ENCODE data around the gene PRKCH.

The PRKCH gene

DNA sequence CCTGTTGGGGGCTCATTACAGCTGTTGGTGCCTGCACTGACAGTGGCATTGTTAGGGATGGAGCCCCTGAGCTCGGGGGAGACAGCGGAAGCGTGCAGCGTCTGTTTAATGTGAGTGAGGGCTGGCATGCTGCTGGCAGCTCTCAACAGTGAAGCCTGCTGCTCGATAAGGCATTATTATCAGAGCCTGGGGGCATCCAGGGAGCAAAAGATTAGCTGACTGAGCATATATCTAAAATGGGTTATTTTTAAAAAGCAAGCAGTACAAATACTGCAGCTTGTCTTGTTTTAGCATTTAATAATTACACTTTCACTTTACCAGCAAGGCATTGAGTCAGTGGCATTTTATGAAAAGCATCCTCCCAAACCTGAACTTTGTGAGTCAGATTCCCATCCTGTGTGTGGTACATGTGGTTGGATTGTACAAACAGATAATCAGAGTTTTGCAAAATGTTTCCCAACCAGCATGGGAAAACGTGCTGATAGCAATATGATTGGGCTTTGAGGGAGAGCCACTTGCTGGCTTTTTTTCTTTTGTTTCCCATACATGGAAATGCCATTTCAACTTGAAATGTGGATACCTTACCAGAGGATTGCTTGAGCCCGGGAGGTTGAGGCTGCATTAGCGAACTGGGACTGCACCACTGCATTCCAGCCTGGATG, 150.8 kb downstream of the PRKCH start:
- H3K4me3 ChIP-seq (ENCODE audit: low read length), result peak overlapping the region; percentile 63
- no peaks in the 10 kb centered on the region for H3K9me3 ChIP-seq (replicated peaks; ENCODE audit: low read length)
- H3K4me2 ChIP-seq (ENCODE audit: low read length), result peak overlapping the region; percentile 81
- H3K9ac ChIP-seq (ENCODE audit: low read depth, low read length), result peak overlapping the region; percentile 86
- H3K4me1 ChIP-seq (ENCODE audit: control insufficient read depth, insufficient read depth, low read length), result peaks cover 80% of the 10 kb centered on the region
- H3K27me3 ChIP-seq (ENCODE audit: control insufficient read depth, insufficient read depth, low read length), result no peaks in the 10 kb centered on the region
- no peaks in the 10 kb centered on the region for H3K36me3 ChIP-seq (ENCODE audit: insufficient read depth, low read length)

DNA sequence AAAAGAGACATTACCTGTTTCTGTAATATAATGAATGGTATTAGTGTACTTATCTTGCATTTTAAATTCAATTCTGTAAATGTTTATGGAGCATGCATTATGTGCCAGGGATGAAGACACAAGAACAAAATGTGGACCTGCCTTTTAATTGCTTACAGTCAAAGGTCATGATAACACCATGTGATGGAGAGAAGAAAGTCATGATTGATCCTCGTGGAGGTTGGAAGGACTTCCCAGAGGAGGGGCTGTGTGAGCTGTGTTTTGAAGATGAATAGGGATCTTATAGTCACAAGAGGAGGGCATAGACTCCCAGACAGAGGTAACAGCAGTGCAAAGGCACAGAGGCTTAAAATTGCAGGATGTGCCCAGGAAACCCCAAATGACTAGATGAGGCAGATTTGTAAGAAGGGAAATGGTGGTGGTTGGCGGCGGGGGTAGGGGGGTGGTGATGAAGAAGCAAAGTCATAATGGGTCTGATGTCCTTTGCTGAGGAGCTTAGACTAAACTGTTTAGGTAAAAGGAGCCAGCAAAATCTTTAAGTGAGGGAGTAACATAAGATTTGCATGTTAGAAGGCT, 151.5 kb downstream of the PRKCH start:
- Histone ChIP-seq H3K4me1 (ENCODE audit: control insufficient read depth, insufficient read depth, low read length) (peaks cover 80% of the 10 kb centered on the region), H3K9ac (ENCODE audit: low read depth, low read length) (peak overlapping the region; percentile 78), H3K36me3 (ENCODE audit: insufficient read depth, low read length) (no peaks in the 10 kb centered on the region)

DNA sequence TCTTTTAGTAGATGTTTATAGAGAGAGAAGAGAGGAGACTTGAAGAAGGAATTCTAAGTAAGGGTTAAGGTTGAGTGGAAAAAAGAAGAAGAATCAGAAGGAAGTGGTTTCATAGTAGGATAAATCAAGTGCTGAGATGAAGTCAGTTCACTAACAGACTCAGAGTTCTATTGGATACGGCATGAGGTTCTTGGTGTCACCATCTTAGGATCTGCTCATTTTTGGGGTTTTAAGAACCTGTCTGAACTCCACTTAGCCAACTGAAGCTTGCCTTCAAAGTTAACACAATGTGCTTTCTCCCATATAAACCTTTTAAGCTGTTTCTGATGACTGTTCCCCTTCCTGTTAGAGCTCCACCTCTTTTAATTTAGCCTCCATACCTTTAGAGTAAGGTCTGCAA, 152.6 kb downstream of the PRKCH start:
- Histone ChIP-seq H3K9ac (ENCODE audit: low read depth, low read length) (no peak overlapping the region), H3K4me1 (ENCODE audit: control insufficient read depth, insufficient read depth, low read length) (peaks cover 78% of the 10 kb centered on the region), H3K9me3 (replicated peaks; ENCODE audit: low read length) (no peaks in the 10 kb centered on the region), H3K27me3 (ENCODE audit: control insufficient read depth, insufficient read depth, low read length) (no peaks in the 10 kb centered on the region), H3K4me2 (ENCODE audit: low read length) (no peak overlapping the region), H3K36me3 (ENCODE audit: insufficient read depth, low read length) (no peaks in the 10 kb centered on the region), H3K4me3 (ENCODE audit: low read length) (no peak overlapping the region)

More for the DNA sequence above, 151.5 kb downstream of the PRKCH start:
- no peaks in the 10 kb centered on the region for H3K27me3 ChIP-seq (ENCODE audit: control insufficient read depth, insufficient read depth, low read length)
- peak overlapping the region; percentile 49 for H3K4me2 ChIP-seq (ENCODE audit: low read length)
- H3K9me3 ChIP-seq (replicated peaks; ENCODE audit: low read length), result no peaks in the 10 kb centered on the region
- peak overlapping the region; percentile 2 for H3K4me3 ChIP-seq (ENCODE audit: low read length)

DNA sequence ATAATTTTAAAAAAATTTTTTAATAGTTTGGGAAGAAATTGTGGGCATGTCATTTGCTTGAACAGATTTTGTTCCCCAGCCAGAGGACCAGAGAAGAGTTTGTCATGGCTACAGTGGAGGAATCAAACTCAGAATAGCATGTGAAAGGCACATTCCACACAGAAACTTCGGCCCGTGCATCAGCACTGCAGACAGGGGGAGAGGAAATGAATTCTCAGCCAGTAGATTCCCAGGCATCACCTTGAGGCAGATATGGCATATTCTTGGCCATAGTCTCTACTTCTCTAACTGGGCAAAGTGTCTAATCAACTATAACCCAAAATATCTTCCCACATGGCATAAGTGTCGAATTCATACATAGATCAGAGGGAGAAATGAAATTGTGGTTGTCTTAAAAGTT, 153.3 kb downstream of the PRKCH start:
- no peaks in the 10 kb centered on the region for H3K27me3 ChIP-seq (ENCODE audit: control insufficient read depth, insufficient read depth, low read length)
- no peak overlapping the region for H3K4me3 ChIP-seq (ENCODE audit: low read length)
- H3K9me3 ChIP-seq (replicated peaks; ENCODE audit: low read length), result no peaks in the 10 kb centered on the region
- peak overlapping the region; percentile 74 for H3K9ac ChIP-seq (ENCODE audit: low read depth, low read length)
- no peak overlapping the region for H3K4me2 ChIP-seq (ENCODE audit: low read length)
- H3K36me3 ChIP-seq (ENCODE audit: insufficient read depth, low read length), result no peaks in the 10 kb centered on the region
- peaks cover 71% of the 10 kb centered on the region for H3K4me1 ChIP-seq (ENCODE audit: control insufficient read depth, insufficient read depth, low read length)

DNA sequence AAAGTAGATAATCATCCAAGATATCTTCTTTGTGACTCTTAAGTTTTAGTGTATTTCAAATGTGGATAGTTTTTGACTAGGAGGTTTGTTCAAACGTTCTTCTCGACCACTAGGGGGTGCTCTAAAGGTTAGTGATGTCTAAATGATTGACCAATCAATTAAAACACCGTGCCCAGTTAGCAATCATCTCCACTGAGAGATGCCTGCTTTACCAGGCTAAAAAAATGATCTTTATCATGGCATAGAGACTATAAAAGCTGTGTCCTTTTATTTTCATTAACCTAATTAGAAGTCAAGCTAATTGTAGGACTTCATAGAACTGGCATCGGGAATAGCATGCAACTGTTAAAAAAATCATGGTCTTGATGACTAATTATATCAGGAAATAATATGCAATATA, 153.9 kb downstream of the PRKCH start:
- Histone ChIP-seq H3K4me2 (ENCODE audit: low read length) (no peak overlapping the region), H3K27me3 (ENCODE audit: control insufficient read depth, insufficient read depth, low read length) (no peaks in the 10 kb centered on the region), H3K4me3 (ENCODE audit: low read length) (no peak overlapping the region), H3K9ac (ENCODE audit: low read depth, low read length) (peak overlapping the region; percentile 74), H3K9me3 (replicated peaks; ENCODE audit: low read length) (no peaks in the 10 kb centered on the region), H3K4me1 (ENCODE audit: control insufficient read depth, insufficient read depth, low read length) (peaks cover 71% of the 10 kb centered on the region), H3K36me3 (ENCODE audit: insufficient read depth, low read length) (no peaks in the 10 kb centered on the region)

DNA sequence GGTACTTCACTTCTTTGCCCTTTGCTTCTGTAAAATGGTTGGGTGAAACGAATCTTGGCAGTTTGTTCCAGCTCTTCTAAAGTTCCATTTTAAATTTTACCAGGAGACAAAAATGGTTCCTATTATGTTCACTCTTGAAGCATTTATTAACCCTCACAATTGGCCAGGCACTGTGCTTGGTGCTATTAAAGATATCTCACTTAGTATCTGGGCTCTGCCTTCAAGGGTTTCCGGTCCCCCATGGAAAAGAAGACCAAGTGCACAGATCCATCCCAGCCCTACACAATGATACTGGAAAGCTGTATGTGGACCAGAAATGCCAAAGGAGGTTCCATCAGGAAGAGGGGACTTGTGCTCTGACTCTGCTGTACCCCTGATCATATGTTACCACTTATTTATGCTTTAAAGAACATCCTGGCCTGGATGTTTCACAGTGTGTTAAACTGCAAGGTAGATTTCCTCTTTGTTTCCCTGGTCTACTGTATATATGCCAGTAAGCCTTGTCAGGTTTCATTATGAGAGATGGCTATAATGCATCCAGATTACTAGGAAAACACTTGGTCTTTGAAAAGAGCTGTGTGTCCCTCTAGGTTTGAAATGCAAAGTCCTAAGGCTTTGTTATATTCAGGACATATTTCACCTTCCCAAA, 154.8 kb downstream of the PRKCH start:
- H3K9me3 ChIP-seq (replicated peaks; ENCODE audit: low read length), result no peaks in the 10 kb centered on the region
- peak overlapping the region; percentile 74 for H3K9ac ChIP-seq (ENCODE audit: low read depth, low read length)
- H3K36me3 ChIP-seq (ENCODE audit: insufficient read depth, low read length), result no peaks in the 10 kb centered on the region
- H3K27me3 ChIP-seq (ENCODE audit: control insufficient read depth, insufficient read depth, low read length), result no peaks in the 10 kb centered on the region
- H3K4me3 ChIP-seq (ENCODE audit: low read length), result no peak overlapping the region
- peak overlapping the region; percentile 22 for H3K4me2 ChIP-seq (ENCODE audit: low read length)
- H3K4me1 ChIP-seq (ENCODE audit: control insufficient read depth, insufficient read depth, low read length), result peaks cover 63% of the 10 kb centered on the region

DNA sequence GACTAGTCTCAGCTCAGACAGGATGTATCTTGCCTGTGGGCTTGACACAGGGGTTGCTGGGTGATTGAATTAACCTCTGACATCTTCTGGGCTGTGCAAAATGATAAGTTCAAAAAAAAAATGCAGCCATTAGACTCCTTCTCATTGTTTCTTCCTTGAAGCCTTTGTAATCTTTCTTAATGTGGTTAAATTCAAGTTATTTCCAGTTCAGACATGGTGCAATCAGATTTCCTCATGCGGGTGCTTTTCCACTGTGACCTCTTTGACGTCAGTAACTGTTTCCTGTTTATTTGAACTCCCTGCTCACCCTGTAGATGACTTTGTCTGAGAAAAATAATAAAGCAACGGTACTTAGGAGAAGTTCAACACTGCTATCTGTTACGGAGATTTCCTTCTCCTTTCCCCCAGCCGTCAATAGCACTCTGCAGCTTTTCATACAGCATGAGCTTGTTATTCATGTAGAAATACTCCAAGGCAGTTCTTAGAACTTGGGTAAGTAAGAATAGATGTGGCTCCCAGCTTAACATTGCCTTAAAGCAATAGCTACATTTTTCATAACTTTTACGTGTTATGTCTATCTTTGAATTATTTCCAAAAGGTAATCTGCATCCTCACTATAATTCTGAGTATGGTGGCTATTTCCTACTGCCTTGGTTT, 155.5 kb downstream of the PRKCH start:
- Histone ChIP-seq H3K27me3 (ENCODE audit: control insufficient read depth, insufficient read depth, low read length) (no peaks in the 10 kb centered on the region), H3K9me3 (replicated peaks; ENCODE audit: low read length) (no peaks in the 10 kb centered on the region), H3K4me3 (ENCODE audit: low read length) (no peak overlapping the region), H3K9ac (ENCODE audit: low read depth, low read length) (peak overlapping the region; percentile 74), H3K36me3 (ENCODE audit: insufficient read depth, low read length) (no peaks in the 10 kb centered on the region), H3K4me1 (ENCODE audit: control insufficient read depth, insufficient read depth, low read length) (peaks cover 56% of the 10 kb centered on the region), H3K4me2 (ENCODE audit: low read length) (peak overlapping the region; percentile 41)

DNA sequence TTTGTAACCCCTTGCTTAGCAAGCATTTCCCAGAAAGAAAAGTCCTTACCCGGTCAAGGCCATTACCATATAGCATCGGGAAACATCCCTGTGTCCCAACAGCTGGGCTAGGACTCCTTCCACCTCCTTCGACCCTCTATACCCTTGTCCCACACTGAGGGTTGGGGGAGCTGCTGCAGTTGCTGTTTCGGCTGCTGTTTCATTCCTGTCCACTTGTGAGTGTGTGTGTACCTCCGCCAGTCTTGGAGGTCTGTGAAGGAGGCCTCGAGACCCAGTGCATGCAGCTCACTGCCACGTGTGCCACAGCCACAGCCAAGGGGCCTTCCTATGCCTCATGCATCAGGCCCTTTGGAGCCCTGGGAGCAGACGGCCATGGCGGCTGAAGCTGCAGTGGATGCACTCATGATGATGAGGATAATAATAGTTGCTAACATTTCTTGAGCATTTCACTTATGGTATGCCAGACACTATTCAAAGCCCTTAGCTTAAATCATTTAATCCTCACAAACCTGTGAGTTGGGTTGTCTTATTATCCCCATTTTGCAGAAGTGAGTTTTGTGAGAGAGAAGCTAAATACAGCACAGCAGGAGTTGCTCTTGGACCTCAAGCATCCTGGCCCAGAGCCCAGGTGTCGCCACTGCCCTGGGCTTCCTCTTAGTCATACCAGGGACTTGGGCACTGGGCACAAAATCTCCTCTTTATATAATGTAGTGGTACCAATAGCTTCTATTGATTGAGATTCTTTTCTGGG, 156.5 kb downstream of the PRKCH start:
- Histone ChIP-seq H3K36me3 (ENCODE audit: insufficient read depth, low read length) (no peaks in the 10 kb centered on the region), H3K4me3 (ENCODE audit: low read length) (no peak overlapping the region), H3K9me3 (replicated peaks; ENCODE audit: low read length) (no peaks in the 10 kb centered on the region), H3K4me1 (ENCODE audit: control insufficient read depth, insufficient read depth, low read length) (peaks cover 50% of the 10 kb centered on the region), H3K27me3 (ENCODE audit: control insufficient read depth, insufficient read depth, low read length) (no peaks in the 10 kb centered on the region), H3K9ac (ENCODE audit: low read depth, low read length) (peak overlapping the region; percentile 74), H3K4me2 (ENCODE audit: low read length) (peak overlapping the region; percentile 41)

DNA sequence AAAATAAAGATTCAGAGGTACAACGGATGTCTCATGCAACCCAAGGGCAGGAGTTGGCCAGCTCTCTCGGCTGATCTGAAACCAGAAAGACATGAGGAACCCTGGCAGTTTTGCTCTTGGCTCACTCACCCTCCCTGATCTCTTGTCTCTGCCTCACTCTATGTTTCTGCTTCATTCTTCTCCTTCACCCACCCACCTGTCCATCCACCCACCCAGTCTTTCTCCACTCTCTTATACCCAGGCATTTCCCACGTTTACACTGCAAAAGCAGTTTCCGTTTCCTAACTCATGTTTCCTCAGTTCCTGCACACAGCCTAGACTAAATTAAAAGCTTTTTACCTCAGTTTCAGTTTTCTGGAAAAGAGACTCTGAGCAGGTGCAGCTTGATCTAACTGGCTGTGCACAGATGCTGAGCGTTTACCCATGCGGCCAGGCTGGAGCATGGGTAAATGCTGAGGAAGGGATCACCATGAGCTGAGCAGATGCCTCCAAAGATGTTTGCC, 157.6 kb downstream of the PRKCH start:
- H3K27me3 ChIP-seq (ENCODE audit: control insufficient read depth, insufficient read depth, low read length), result no peaks in the 10 kb centered on the region
- H3K9me3 ChIP-seq (replicated peaks; ENCODE audit: low read length), result no peaks in the 10 kb centered on the region
- H3K4me1 ChIP-seq (ENCODE audit: control insufficient read depth, insufficient read depth, low read length), result peaks cover 43% of the 10 kb centered on the region
- H3K36me3 ChIP-seq (ENCODE audit: insufficient read depth, low read length), result no peaks in the 10 kb centered on the region
- H3K9ac ChIP-seq (ENCODE audit: low read depth, low read length), result no peak overlapping the region
- no peak overlapping the region for H3K4me2 ChIP-seq (ENCODE audit: low read length)
- H3K4me3 ChIP-seq (ENCODE audit: low read length), result no peak overlapping the region

DNA sequence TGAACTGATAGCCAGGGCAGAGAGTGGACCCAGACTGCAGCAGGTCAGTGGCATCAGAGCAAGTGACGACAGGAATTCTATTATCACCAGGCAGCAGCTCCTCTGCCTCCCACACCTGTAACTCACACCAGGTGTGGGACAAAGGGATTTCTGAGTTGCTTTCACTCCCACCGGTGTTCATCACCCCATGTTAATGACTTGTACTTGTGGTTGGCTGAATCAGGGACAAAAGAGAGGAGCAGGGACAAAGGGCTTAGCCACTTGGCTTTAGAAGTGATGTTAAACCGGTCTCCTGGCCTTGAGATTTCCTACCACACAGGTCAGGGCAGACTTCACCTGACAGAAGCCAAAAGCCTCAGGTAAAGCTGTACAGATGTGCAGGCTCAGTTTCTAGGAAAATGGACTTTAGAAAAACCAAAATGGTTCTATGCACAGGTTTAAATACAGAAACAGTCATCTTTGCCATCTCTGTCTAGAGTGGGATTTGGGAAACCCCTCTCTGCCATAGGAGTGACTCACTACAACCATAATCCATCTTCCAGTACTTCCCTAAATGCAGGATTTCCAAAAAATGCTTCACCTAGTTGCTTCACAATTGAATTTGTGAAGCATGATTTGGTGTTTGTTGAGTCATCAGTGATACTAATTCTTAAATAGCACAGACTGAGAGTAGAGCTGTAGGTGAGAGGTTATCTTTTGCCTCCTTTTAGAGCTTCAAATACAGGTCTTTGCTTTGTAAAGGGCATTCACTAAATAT, 158.5 kb downstream of the PRKCH start:
- Histone ChIP-seq H3K4me2 (ENCODE audit: low read length) (no peak overlapping the region), H3K9ac (ENCODE audit: low read depth, low read length) (no peak overlapping the region), H3K36me3 (ENCODE audit: insufficient read depth, low read length) (no peaks in the 10 kb centered on the region), H3K9me3 (replicated peaks; ENCODE audit: low read length) (no peaks in the 10 kb centered on the region), H3K27me3 (ENCODE audit: control insufficient read depth, insufficient read depth, low read length) (no peaks in the 10 kb centered on the region), H3K4me1 (ENCODE audit: control insufficient read depth, insufficient read depth, low read length) (peaks cover 40% of the 10 kb centered on the region), H3K4me3 (ENCODE audit: low read length) (no peak overlapping the region)

Measured in skeletal muscle satellite cell (primary cell).